H1 (cell line): ENCODE measurements around the gene MYOC. TPM values are rescaled to one million over a fixed set of nuclear protein-coding genes. Genes with fewer than 3 reads are reported as not detected.

Source experiments
- CTCF ChIA-PET: fragments of 300-600 bp; sonication (Branson Sonifier 250); formaldehyde crosslinking; loops from one replicate; lab custom pipeline; 2021; ENCODE audit not compliant: partially characterized antibody; lab: Charles Lee
- POLR2A ChIA-PET: fragments of 300-600 bp; sonication (Branson Sonifier 250); formaldehyde crosslinking; loops from one replicate; lab custom pipeline; 2021; ENCODE audit warnings: inconsistent platforms; ENCODE audit not compliant: partially characterized antibody; lab: Charles Lee
- DNase-seq, 2 experiments: peaks; one replicate each; pipeline versions ENCODE4 v3.0.0 to v3.0.0-alpha.2; 2010 to 2022; ENCODE audit warnings: low spot score in 2 of 2, low read depth in 1 of 2, mixed read lengths in 1 of 2
- FAIRE-seq: peaks from 2 replicates; lab custom pipeline; 2011; peaks lifted over from hg19 to GRCh38; lab: Jason Lieb, UNC
- H2AFZ ChIP-seq: 2 replicates; pipeline ENCODE4 v1.8.1; 2012; ENCODE audit warnings: low read length, inconsistent platforms
- H2AK5ac ChIP-seq: 2 replicates; pipeline ENCODE4 v1.6.1; 2013; ENCODE audit warnings: low read depth, low read length
- H2BK120ac ChIP-seq: replicated peaks from 2 replicates; pipeline ENCODE3; 2013; ENCODE audit warnings: low read depth, low read length, inconsistent platforms
- H2BK12ac ChIP-seq: 2 replicates; pipeline ENCODE4 v1.6.1; 2013; ENCODE audit warnings: low read depth, low read length
- H2BK15ac ChIP-seq: 2 replicates; pipeline ENCODE4 v1.6.1; 2013; ENCODE audit warnings: low read length
- H2BK20ac ChIP-seq: 2 replicates; pipeline ENCODE4 v1.6.1; 2013; ENCODE audit warnings: low read length
- H2BK5ac ChIP-seq: 2 replicates; pipeline ENCODE4 v1.6.1; 2013; ENCODE audit warnings: low read depth, low read length
- H3K14ac ChIP-seq: 2 replicates; pipeline ENCODE4 v1.6.1; 2013; ENCODE audit warnings: inconsistent platforms; ENCODE audit not compliant: insufficient read length
- H3K18ac ChIP-seq: 2 replicates; pipeline ENCODE4 v1.6.1; 2013; ENCODE audit warnings: low read length; ENCODE audit errors: extremely low read depth
- H3K23ac ChIP-seq: 2 replicates; pipeline ENCODE4 v1.6.1; 2013; ENCODE audit warnings: inconsistent platforms; ENCODE audit not compliant: insufficient read length
- H3K23me2 ChIP-seq: 2 replicates; pipeline ENCODE4 v1.6.1; 2013; ENCODE audit warnings: low read depth, low read length
- H3K27ac ChIP-seq: 2 replicates; pipeline ENCODE4 v1.6.1; 2011; ENCODE audit warnings: low read depth, low read length, inconsistent platforms
- H3K27me3 ChIP-seq, 4 experiments: replicated peaks in 1 of 4; 1 replicate in 1 of 4; 2 replicates in 3 of 4; pipeline versions ENCODE4 v1.6.1 to v1.8.1; 2011 to 2013; ENCODE audit warnings: low read length in 3 of 4, mild to moderate bottlenecking in 3 of 4, inconsistent platforms in 2 of 4, mixed read lengths in 2 of 4, moderate library complexity in 1 of 4; ENCODE audit not compliant: control insufficient read depth in 3 of 4, insufficient read depth in 3 of 4; ENCODE audit errors: extremely low read depth in 1 of 4
- H3K36me3 ChIP-seq, 4 experiments: 2 replicates each; pipeline versions ENCODE4 v1.6.1 to v1.8.1; 2011 to 2013; ENCODE audit warnings: mild to moderate bottlenecking in 4 of 4, low read length in 3 of 4, moderate library complexity in 2 of 4, control low read depth in 1 of 4, inconsistent platforms in 1 of 4; ENCODE audit not compliant: insufficient read depth in 4 of 4, control insufficient read depth in 2 of 4
- H3K4ac ChIP-seq: replicated peaks from 2 replicates; pipeline ENCODE3; 2013; ENCODE audit warnings: low read length, low read depth, mixed read lengths, inconsistent platforms; ENCODE audit not compliant: insufficient read length
- H3K4me1 ChIP-seq, 4 experiments: replicated peaks in 1 of 4; 1 replicate in 1 of 4; 2 replicates in 3 of 4; pipeline versions ENCODE4 v1.6.1 to v1.8.1; 2011 to 2013; ENCODE audit warnings: low read length in 3 of 4, inconsistent platforms in 2 of 4, mixed read lengths in 1 of 4; ENCODE audit not compliant: insufficient read depth in 4 of 4, control insufficient read depth in 3 of 4
- H3K4me2 ChIP-seq, 2 experiments: 2 replicates each; pipeline versions ENCODE4 v1.6.1 to v1.8.1; 2011 to 2013; ENCODE audit warnings: low read depth in 2 of 2, low read length in 2 of 2, control low read depth in 1 of 2, inconsistent platforms in 1 of 2, mild to moderate bottlenecking in 1 of 2; ENCODE audit not compliant: insufficient read depth in 1 of 2
- H3K4me3 ChIP-seq, 4 experiments: fragments of 200-600, 300-600 bp in 1 of 4; sonication (generic), shearing (Covaris generic), sonication (Bioruptor Twin) in 1 of 4; 2 replicates each; pipeline versions ENCODE4 v1.5.1 to v1.8.1; 2011 to 2016; ENCODE audit warnings: low read length in 4 of 4, low read depth in 3 of 4, control low read depth in 2 of 4, inconsistent platforms in 2 of 4, mild to moderate bottlenecking in 2 of 4, mixed read lengths in 1 of 4, moderate library complexity in 1 of 4; ENCODE audit not compliant: insufficient read depth in 2 of 4; ENCODE audit errors: extremely low read depth in 1 of 4
- H3K56ac ChIP-seq: replicated peaks from 2 replicates; pipeline ENCODE3; 2013; ENCODE audit warnings: low read depth, mild to moderate bottlenecking, mixed read lengths, low read length, inconsistent platforms; ENCODE audit not compliant: insufficient read length
- H3K79me1 ChIP-seq: 2 replicates; pipeline ENCODE4 v1.6.1; 2013; ENCODE audit warnings: low read depth, low read length, control low read depth
- H3K79me2 ChIP-seq, 2 experiments: 2 replicates each; pipeline versions ENCODE4 v1.6.1 to v1.8.1; 2012 to 2013; ENCODE audit warnings: low read length in 2 of 2, mild to moderate bottlenecking in 2 of 2, inconsistent platforms in 1 of 2; ENCODE audit not compliant: insufficient read depth in 2 of 2, control insufficient read depth in 1 of 2
- H3K9ac ChIP-seq, 4 experiments: replicated peaks in 1 of 4; 1 replicate in 1 of 4; 2 replicates in 3 of 4; pipeline versions ENCODE4 v1.6.1 to v1.8.1; 2011 to 2013; ENCODE audit warnings: low read depth in 3 of 4, low read length in 3 of 4, control low read depth in 2 of 4, mild to moderate bottlenecking in 2 of 4, moderate library complexity in 2 of 4, inconsistent platforms in 1 of 4; ENCODE audit errors: extremely low read depth in 1 of 4
- H3K9me3 ChIP-seq, 2 experiments: 2 replicates each; pipeline versions ENCODE4 v1.6.1 to v1.8.1; 2012 to 2013; ENCODE audit warnings: mild to moderate bottlenecking in 2 of 2, moderate library complexity in 2 of 2, control low read depth in 1 of 2, inconsistent platforms in 1 of 2, low read depth in 1 of 2, low read length in 1 of 2, mixed read lengths in 1 of 2; ENCODE audit not compliant: insufficient read depth in 2 of 2
- H4K20me1 ChIP-seq, 2 experiments: replicated peaks in 1 of 2; 2 replicates each; pipeline versions ENCODE3 to v1.8.1; 2011 to 2013; ENCODE audit warnings: inconsistent platforms in 2 of 2, low read length in 2 of 2, mild to moderate bottlenecking in 1 of 2; ENCODE audit not compliant: insufficient read depth in 2 of 2, control insufficient read depth in 1 of 2
- H4K5ac ChIP-seq: 2 replicates; pipeline ENCODE4 v1.6.1; 2013; ENCODE audit warnings: low read length, low read depth, mixed read lengths, inconsistent platforms; ENCODE audit not compliant: insufficient read length
- H4K8ac ChIP-seq: 2 replicates; pipeline ENCODE4 v1.8.0; 2013; ENCODE audit warnings: mild to moderate bottlenecking, moderate library complexity, low read length, inconsistent platforms; ENCODE audit not compliant: insufficient read depth; ENCODE audit errors: extremely low read depth
- H4K91ac ChIP-seq: replicated peaks from 2 replicates; pipeline ENCODE3; 2013; ENCODE audit warnings: low read length, mixed read lengths, inconsistent platforms; ENCODE audit not compliant: insufficient read length
- CHD2 ChIP-seq: IDR thresholded peaks from 2 replicates; pipeline ENCODE4 v1.6.1; 2012; ENCODE audit warnings: low read length, improper control_type of control experiment
- E2F6 ChIP-seq: IDR thresholded peaks from 2 replicates; pipeline ENCODE4 v1.6.1; 2012; ENCODE audit warnings: inconsistent platforms
- KDM5A ChIP-seq: fragments of 200-600 bp; IDR thresholded peaks from 2 replicates; pipeline ENCODE4 v1.7.1; 2012; ENCODE audit warnings: mild to moderate bottlenecking, low read length, inconsistent platforms, mixed read lengths
- TEAD4 ChIP-seq: IDR thresholded peaks from 2 replicates; pipeline ENCODE4 v1.6.1; 2012; ENCODE audit warnings: low read depth, low read length, inconsistent platforms, mixed read lengths
- whole genome bisulfite sequencing, 2 experiments: shearing (Covaris generic) in 1 of 2; methylation state at CpG; one replicate each; pipeline versions ENCODE4 v1.1.6 to v1.1.7; 2013 to 2015; ENCODE audit warnings: low lambda C conversion rate in 2 of 2, mixed read lengths in 2 of 2, inconsistent platforms in 1 of 2, low coverage in 1 of 2, missing lambda C conversion rate in 1 of 2; ENCODE audit not compliant: insufficient replicate concordance in 2 of 2, insufficient coverage in 1 of 2, insufficient read length in 1 of 2; ENCODE audit errors: extremely low coverage in 1 of 2, missing lambda C conversion rate in 1 of 2; 5-methylcytosine and 5-hydroxymethylcytosine counted together
- polyA plus RNA-seq, 7 experiments: library from polyadenylated mRNA; depleted of rRNA in 3 of 7; stranded (reverse) in 5 of 7; unstranded in 2 of 7; fragments of >200 nt in 5 of 7; fragments of 200-250 nt in 2 of 7; gene quantifications; 1 replicate in 5 of 7; 2 replicates in 1 of 7; 4 replicates in 1 of 7; pipeline versions ENCODE4 v1.2.1 to v1.2.3, GENCODE V29; 2011 to 2013; ENCODE audit warnings: missing spikeins in 2 of 7, mixed read lengths in 2 of 7
- total RNA-seq: library from RNA; stranded (reverse); fragmentation: NEBNext Ultra II Directional; extraction: Animal tissue kit (Norgen Biotek cat#: 25700); gene quantifications from 2 replicates; pipeline ENCODE4 v1.2.1, GENCODE V29; 2021

Gene MYOC
- total and polyA plus RNA-seq, 2 of the 8 experiments (the other 6 are each of a cell fraction or from before 2014, with no cell fraction given) = not detected

GRCh38 chr1:171625225-171625624 lies 27.3 kb downstream of the MYOC start:
- H3K27me3 ChIP-seq = no peaks in the 10 kb centered on the region
- H3K4ac ChIP-seq = no peak overlapping the region
- ChIA-PET CTCF (interaction anchor here (0.7 to 6.8 kb wide), 4 partner anchors 20 to 543 kb away, joined by 3 to 42 read pairs (median 6); no protein-coding TSS in a partner anchor), POLR2A (interaction anchor here (1.1 to 1.7 kb wide), 3 partner anchors 8 to 156 kb away, joined by 3 to 4 read pairs (median 3); partner anchors contain the start of gene METTL13)
- no peak overlapping the region for H3K4me2 ChIP-seq
- H2BK15ac ChIP-seq = no peak overlapping the region
- no peak overlapping the region for H2BK20ac ChIP-seq
- no peak overlapping the region for H4K8ac ChIP-seq
- H3K18ac ChIP-seq = no peak overlapping the region
- H3K4me3 ChIP-seq = no peak overlapping the region
- no peak overlapping the region for H2AK5ac ChIP-seq
- H2BK5ac ChIP-seq = no peak overlapping the region
- H3K27ac ChIP-seq = no peak overlapping the region
- H3K14ac ChIP-seq = no peak overlapping the region
- DNase-seq = no peak
- no peak overlapping the region for H3K23ac ChIP-seq
- no peaks in the 10 kb centered on the region for H3K79me2 ChIP-seq
- no peaks in the 10 kb centered on the region for H3K9me3 ChIP-seq
- 86% methylated on average over 1 of the region's 1 CpG; no CpG with 5 or more reads in 1 of the 2 experiments for WGBS, 2 experiments
- no peak overlapping the region for H3K9ac ChIP-seq
- no peaks in the 10 kb centered on the region for H3K23me2 ChIP-seq
- H3K4me1 ChIP-seq = peaks cover 0 to 5% (median 2%) of the 10 kb centered on the region in 4 experiments; a peak in 1 of 7 replicates
- no peak overlapping the region for H2BK12ac ChIP-seq
- no peak overlapping the region for H4K5ac ChIP-seq
- no peak overlapping the region for H2AFZ ChIP-seq
- H2BK120ac ChIP-seq = no peak overlapping the region
- H4K20me1 ChIP-seq = no peaks in the 10 kb centered on the region
- no peak overlapping the region for H3K56ac ChIP-seq
- no peaks in the 10 kb centered on the region for H3K79me1 ChIP-seq
- no peak for FAIRE-seq
- H4K91ac ChIP-seq = no peak overlapping the region
- H3K36me3 ChIP-seq = no peaks in the 10 kb centered on the region
- TF ChIP-seq TEAD4 = no peak
- no peak for TF ChIP-seq E2F6
- TF ChIP-seq CHD2 = no peak
- TF ChIP-seq KDM5A = no peak
